GM23338 (cell line): Measurements from ENCODE around the gene TEX35. TPM values are rescaled to one million over a fixed set of nuclear protein-coding genes. Genes with fewer than 3 reads are reported as not detected.

ENCODE experiments used
- ATAC-seq: fragments of 200-7000 bp; cut with Tn5 transposase; 3 replicates; pipeline ENCODE4 v1.9.1; 2020
- DNase-seq: peaks from one replicate; pipeline ENCODE4 v3.0.0-alpha.2; 2015; ENCODE audit warnings: low spot score
- H2AFZ ChIP-seq: fragments of 200-600 bp; sonication (generic); 2 replicates; pipeline ENCODE4 v1.8.0; 2016; ENCODE audit warnings: antibody characterized with exemption, mild to moderate bottlenecking, moderate library complexity
- H3F3A ChIP-seq: fragments of 200-600 bp; sonication (generic); replicated peaks from 2 replicates; pipeline ENCODE4 v1.8.0; 2017; ENCODE audit warnings: antibody characterized with exemption, mixed run types, low read depth
- H3K27ac ChIP-seq: fragments of 200-600 bp; sonication (generic); 2 replicates; pipeline ENCODE4 v1.6.1; 2016; ENCODE audit warnings: low read depth
- H3K27me3 ChIP-seq: fragments of 200-600 bp; sonication (generic); 2 replicates; pipeline ENCODE4 v1.8.0; 2016; ENCODE audit warnings: mild to moderate bottlenecking, mixed run types, moderate library complexity; ENCODE audit not compliant: insufficient read depth
- H3K36me3 ChIP-seq: fragments of 200-600 bp; sonication (generic); 2 replicates; pipeline ENCODE4 v1.8.0; 2016; ENCODE audit warnings: mild to moderate bottlenecking; ENCODE audit not compliant: insufficient read depth
- H3K4me1 ChIP-seq: fragments of 200-600 bp; sonication (generic); 2 replicates; pipeline ENCODE4 v1.8.0; 2016; ENCODE audit warnings: mild to moderate bottlenecking, moderate library complexity; ENCODE audit not compliant: insufficient read depth
- H3K4me2 ChIP-seq: fragments of 200-600 bp; sonication (generic); 2 replicates; pipeline ENCODE4 v1.7.1; 2017; ENCODE audit warnings: mixed run types
- H3K4me3 ChIP-seq: fragments of 200-600 bp; sonication (generic); 2 replicates; pipeline ENCODE4 v1.6.1; 2016; ENCODE audit warnings: mixed run types
- H3K79me2 ChIP-seq: fragments of 200-600 bp; sonication (generic); replicated peaks from 2 replicates; pipeline ENCODE4 v1.8.0; 2017; ENCODE audit warnings: mild to moderate bottlenecking; ENCODE audit not compliant: insufficient read depth
- H3K9me2 ChIP-seq: fragments of 200-600 bp; sonication (generic); 2 replicates; pipeline ENCODE4 v1.8.0; 2017; ENCODE audit not compliant: insufficient read depth
- H4K20me1 ChIP-seq: fragments of 200-600 bp; sonication (generic); replicated peaks from 2 replicates; pipeline ENCODE4 v1.8.0; 2017; ENCODE audit warnings: mild to moderate bottlenecking; ENCODE audit not compliant: insufficient read depth
- H3K27ac Mint-ChIP-seq: 2 replicates; pipeline ENCODE4 v1.8.0; 2020; ENCODE audit warnings: inconsistent platforms, mild to moderate bottlenecking, moderate library complexity, mixed read lengths
- H3K27me3 Mint-ChIP-seq: 3 replicates; pipeline ENCODE4 v1.8.0; 2022; ENCODE audit warnings: low read depth, mild to moderate bottlenecking, moderate library complexity, mixed read lengths, inconsistent platforms; ENCODE audit not compliant: insufficient read depth, poor library complexity
- H3K36me3 Mint-ChIP-seq: 3 replicates; pipeline ENCODE4 v1.8.0; 2021; ENCODE audit warnings: low read depth, mild to moderate bottlenecking, inconsistent platforms, moderate library complexity, mixed read lengths
- H3K4me1 Mint-ChIP-seq: 3 replicates; pipeline ENCODE4 v1.8.0; 2020; ENCODE audit warnings: mild to moderate bottlenecking, inconsistent platforms, mixed read lengths
- H3K4me3 Mint-ChIP-seq: 3 replicates; pipeline ENCODE4 v1.8.0; 2021; ENCODE audit warnings: moderate library complexity, mild to moderate bottlenecking, inconsistent platforms, mixed read lengths
- H3K9me3 Mint-ChIP-seq: 3 replicates; pipeline ENCODE4 v1.8.0; 2020; ENCODE audit warnings: moderate library complexity, mild to moderate bottlenecking, inconsistent platforms, mixed read lengths
- CREB1 ChIP-seq: fragments of 250-450 bp; sonication (Bioruptor Pico); IDR thresholded peaks from 2 replicates; pipeline ENCODE4 v1.5.0; 2020; ENCODE audit warnings: low read depth, mild to moderate bottlenecking, moderate library complexity
- ETS1 ChIP-seq: IDR thresholded peaks from 2 replicates; pipeline ENCODE4 v1.6.1; 2016; ENCODE audit warnings: antibody characterized with exemption
- EZH2 ChIP-seq: fragments of 200-600 bp; sonication (generic); IDR thresholded peaks from one replicate; pipeline ENCODE4 v1.8.0; 2017; ENCODE audit warnings: antibody characterized with exemption, mild to moderate bottlenecking, low read depth; ENCODE audit not compliant: unreplicated experiment
- EZH2phosphoT487 ChIP-seq: fragments of 200-600 bp; sonication (generic); IDR thresholded peaks from one replicate; pipeline ENCODE4 v1.8.1; 2018; ENCODE audit warnings: antibody characterized with exemption; ENCODE audit not compliant: unreplicated experiment
- JUNB ChIP-seq: IDR thresholded peaks from one replicate; pipeline ENCODE4 v1.6.1; 2016; ENCODE audit warnings: antibody characterized with exemption; ENCODE audit not compliant: unreplicated experiment
- NANOG ChIP-seq: IDR thresholded peaks from 2 replicates; pipeline ENCODE4 v1.6.1; 2016; ENCODE audit warnings: antibody characterized with exemption, borderline replicate concordance
- POLR2AphosphoS5 ChIP-seq: IDR thresholded peaks from 2 replicates; pipeline ENCODE4 v1.6.1; 2016; ENCODE audit warnings: antibody characterized with exemption, low read depth
- REST ChIP-seq: IDR thresholded peaks from one replicate; pipeline ENCODE4 v1.6.1; 2018; ENCODE audit warnings: antibody characterized with exemption; ENCODE audit not compliant: unreplicated experiment
- STAT1 ChIP-seq: IDR thresholded peaks from one replicate; pipeline ENCODE4 v1.6.1; 2016; ENCODE audit warnings: antibody characterized with exemption; ENCODE audit not compliant: unreplicated experiment
- ZNF114 ChIP-seq: fragments of 250-450 bp; sonication (Bioruptor Pico); IDR thresholded peaks from 2 replicates; pipeline ENCODE4 v1.5.0; 2020; ENCODE audit warnings: mild to moderate bottlenecking, moderate library complexity
- ZNF331 ChIP-seq: fragments of 250-450 bp; sonication (Bioruptor Pico); IDR thresholded peaks from 2 replicates; pipeline ENCODE4 v1.5.0; 2020; ENCODE audit warnings: low read depth, mild to moderate bottlenecking, moderate library complexity
- polyA plus RNA-seq: library from polyadenylated mRNA; unstranded; fragments of >200 nt; fragmentation: Nextera tagmentation; extraction: Ambion mirVana; gene quantifications from 2 replicates; pipeline ENCODE4 v1.2.1, GENCODE V29; 2016
- total RNA-seq: library from RNA; depleted of rRNA; stranded (reverse); fragments of >200 nt; shearing (Covaris generic); gene quantifications from 2 replicates; pipeline ENCODE4 v1.2.3, GENCODE V29; 2014
- TF ChIP-seq, protein P1 (sequence below), 2 experiments: fragments of 200-600 bp in 1 of 2; sonication (generic) in 1 of 2; conservative IDR thresholded peaks; 2 replicates each; pipeline versions ENCODE4 v1.5.1 to v1.6.1; 2016 to 2017; ENCODE audit warnings: antibody characterized with exemption in 2 of 2, low read depth in 2 of 2, mild to moderate bottlenecking in 2 of 2, moderate library complexity in 1 of 2
- TF ChIP-seq, protein P2 (sequence below): fragments of 250-450 bp; sonication (Bioruptor Pico); IDR thresholded peaks from 2 replicates; pipeline ENCODE4 v1.5.0; 2020; ENCODE audit warnings: mild to moderate bottlenecking, moderate library complexity

TEX35 gene
- total and polyA plus RNA-seq, 2 experiments from 2014 or later, result not detected

DNA sequence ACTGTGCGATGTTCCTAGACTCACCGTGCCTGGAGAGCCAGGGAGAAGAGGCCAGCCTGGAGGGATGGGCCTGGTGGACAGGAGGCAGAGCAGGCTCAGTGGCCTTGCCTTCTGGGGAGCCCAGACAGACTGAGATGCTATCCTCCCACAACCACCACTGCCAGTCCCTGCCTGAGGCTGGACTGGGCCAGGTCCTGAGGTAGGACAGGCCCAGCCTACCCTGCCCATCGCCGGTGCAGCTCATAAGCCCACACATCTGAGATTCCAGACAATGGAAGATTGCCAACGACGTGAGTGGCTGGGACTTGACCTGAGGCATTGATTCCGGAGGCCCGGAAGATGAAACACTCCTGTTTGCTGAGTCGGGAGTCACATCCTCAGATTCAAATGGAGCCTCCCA lies 21.9 kb upstream of the TEX35 start:
- Histone ChIP-seq H3K4me2 (no peak overlapping the region), H4K20me1 (no peaks in the 10 kb centered on the region), H2AFZ (no peak overlapping the region), H3K4me1 (no peaks in the 10 kb centered on the region), H3K27me3 (no peaks in the 10 kb centered on the region), H3K36me3 (no peaks in the 10 kb centered on the region), H3K27ac (no peak overlapping the region), H3F3A (0 out of 2 replicates have a peak, but pooled peaks cover 3% of the 10 kb centered on the region), H3K79me2 (no peaks in the 10 kb centered on the region), H3K4me3 (no peak overlapping the region), H3K9me2 (no peaks in the 10 kb centered on the region; the same call in 1 of the 2 replicates)
- Mint-ChIP-seq H3K27ac (no peak overlapping the region), H3K4me1 (peaks cover 6% of the 10 kb centered on the region; the same call in 2 of the 3 replicates), H3K27me3 (peaks cover 6% of the 10 kb centered on the region), H3K4me3 (no peak overlapping the region), H3K36me3 (no peaks in the 10 kb centered on the region; the same call in 2 of the 3 replicates), H3K9me3 (no peaks in the 10 kb centered on the region; the same call in 2 of the 3 replicates)
- DNase-seq, result no peak
- TF ChIP-seq NANOG (no peak), REST (no peak), ETS1 (no peak), STAT1 (no peak), EZH2phosphoT487 (no peak), POLR2AphosphoS5 (no peak), ZNF331 (CRISPR knock-in tag) (no peak), ZNF114 (CRISPR knock-in tag) (no peak), EZH2 (no peak), JUNB (no peak), CREB1 (CRISPR knock-in tag) (no peak)
- TF ChIP-seq, protein P1, sequence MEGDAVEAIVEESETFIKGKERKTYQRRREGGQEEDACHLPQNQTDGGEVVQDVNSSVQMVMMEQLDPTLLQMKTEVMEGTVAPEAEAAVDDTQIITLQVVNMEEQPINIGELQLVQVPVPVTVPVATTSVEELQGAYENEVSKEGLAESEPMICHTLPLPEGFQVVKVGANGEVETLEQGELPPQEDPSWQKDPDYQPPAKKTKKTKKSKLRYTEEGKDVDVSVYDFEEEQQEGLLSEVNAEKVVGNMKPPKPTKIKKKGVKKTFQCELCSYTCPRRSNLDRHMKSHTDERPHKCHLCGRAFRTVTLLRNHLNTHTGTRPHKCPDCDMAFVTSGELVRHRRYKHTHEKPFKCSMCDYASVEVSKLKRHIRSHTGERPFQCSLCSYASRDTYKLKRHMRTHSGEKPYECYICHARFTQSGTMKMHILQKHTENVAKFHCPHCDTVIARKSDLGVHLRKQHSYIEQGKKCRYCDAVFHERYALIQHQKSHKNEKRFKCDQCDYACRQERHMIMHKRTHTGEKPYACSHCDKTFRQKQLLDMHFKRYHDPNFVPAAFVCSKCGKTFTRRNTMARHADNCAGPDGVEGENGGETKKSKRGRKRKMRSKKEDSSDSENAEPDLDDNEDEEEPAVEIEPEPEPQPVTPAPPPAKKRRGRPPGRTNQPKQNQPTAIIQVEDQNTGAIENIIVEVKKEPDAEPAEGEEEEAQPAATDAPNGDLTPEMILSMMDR (conservative IDR thresholded peaks at IDR 0.05; ENCODE audit: low read depth in 2 of 2), result no peak
- TF ChIP-seq, protein P2, sequence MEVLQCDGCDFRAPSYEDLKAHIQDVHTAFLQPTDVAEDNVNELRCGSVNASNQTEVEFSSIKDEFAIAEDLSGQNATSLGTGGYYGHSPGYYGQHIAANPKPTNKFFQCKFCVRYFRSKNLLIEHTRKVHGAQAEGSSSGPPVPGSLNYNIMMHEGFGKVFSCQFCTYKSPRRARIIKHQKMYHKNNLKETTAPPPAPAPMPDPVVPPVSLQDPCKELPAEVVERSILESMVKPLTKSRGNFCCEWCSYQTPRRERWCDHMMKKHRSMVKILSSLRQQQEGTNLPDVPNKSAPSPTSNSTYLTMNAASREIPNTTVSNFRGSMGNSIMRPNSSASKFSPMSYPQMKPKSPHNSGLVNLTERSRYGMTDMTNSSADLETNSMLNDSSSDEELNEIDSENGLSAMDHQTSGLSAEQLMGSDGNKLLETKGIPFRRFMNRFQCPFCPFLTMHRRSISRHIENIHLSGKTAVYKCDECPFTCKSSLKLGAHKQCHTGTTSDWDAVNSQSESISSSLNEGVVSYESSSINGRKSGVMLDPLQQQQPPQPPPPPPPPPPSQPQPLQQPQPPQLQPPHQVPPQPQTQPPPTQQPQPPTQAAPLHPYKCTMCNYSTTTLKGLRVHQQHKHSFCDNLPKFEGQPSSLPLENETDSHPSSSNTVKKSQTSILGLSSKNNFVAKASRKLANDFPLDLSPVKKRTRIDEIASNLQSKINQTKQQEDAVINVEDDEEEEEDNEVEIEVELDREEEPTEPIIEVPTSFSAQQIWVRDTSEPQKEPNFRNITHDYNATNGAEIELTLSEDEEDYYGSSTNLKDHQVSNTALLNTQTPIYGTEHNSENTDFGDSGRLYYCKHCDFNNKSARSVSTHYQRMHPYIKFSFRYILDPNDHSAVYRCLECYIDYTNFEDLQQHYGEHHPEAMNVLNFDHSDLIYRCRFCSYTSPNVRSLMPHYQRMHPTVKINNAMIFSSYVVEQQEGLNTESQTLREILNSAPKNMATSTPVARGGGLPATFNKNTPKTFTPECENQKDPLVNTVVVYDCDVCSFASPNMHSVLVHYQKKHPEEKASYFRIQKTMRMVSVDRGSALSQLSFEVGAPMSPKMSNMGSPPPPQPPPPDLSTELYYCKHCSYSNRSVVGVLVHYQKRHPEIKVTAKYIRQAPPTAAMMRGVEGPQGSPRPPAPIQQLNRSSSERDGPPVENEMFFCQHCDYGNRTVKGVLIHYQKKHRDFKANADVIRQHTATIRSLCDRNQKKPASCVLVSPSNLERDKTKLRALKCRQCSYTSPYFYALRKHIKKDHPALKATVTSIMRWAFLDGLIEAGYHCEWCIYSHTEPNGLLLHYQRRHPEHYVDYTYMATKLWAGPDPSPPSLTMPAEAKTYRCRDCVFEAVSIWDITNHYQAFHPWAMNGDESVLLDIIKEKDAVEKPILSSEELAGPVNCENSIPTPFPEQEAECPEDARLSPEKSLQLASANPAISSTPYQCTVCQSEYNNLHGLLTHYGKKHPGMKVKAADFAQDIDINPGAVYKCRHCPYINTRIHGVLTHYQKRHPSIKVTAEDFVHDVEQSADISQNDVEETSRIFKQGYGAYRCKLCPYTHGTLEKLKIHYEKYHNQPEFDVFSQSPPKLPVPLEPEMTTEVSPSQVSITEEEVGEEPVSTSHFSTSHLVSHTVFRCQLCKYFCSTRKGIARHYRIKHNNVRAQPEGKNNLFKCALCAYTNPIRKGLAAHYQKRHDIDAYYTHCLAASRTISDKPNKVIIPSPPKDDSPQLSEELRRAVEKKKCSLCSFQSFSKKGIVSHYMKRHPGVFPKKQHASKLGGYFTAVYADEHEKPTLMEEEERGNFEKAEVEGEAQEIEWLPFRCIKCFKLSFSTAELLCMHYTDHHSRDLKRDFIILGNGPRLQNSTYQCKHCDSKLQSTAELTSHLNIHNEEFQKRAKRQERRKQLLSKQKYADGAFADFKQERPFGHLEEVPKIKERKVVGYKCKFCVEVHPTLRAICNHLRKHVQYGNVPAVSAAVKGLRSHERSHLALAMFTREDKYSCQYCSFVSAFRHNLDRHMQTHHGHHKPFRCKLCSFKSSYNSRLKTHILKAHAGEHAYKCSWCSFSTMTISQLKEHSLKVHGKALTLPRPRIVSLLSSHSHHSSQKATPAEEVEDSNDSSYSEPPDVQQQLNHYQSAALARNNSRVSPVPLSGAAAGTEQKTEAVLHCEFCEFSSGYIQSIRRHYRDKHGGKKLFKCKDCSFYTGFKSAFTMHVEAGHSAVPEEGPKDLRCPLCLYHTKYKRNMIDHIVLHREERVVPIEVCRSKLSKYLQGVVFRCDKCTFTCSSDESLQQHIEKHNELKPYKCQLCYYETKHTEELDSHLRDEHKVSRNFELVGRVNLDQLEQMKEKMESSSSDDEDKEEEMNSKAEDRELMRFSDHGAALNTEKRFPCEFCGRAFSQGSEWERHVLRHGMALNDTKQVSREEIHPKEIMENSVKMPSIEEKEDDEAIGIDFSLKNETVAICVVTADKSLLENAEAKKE, result no peak
- ATAC-seq, result no peak
